Stimulated activated CD8-positive, alpha-beta memory T cell treated with anti-CD3 and anti-CD28 coated beads, Interleukin-2, amount 100 ng/mL, for 48 hours (primary cell): Measurements from ENCODE around the gene ITGA8.
"Not testable (repeated sequence)": the region's sequence is repeated elsewhere in the genome, so short reads cannot be mapped to it uniquely, and the experiment has no call there.

ENCODE experiments used
- DNase-seq, 2 donors: peaks; one replicate each; pipeline ENCODE4 v3.0.0-alpha.2; 2020; ENCODE audit warnings: low read depth in 2 of 2

The ITGA8 gene

GRCh38 chr10:15684768-15685167 is 35.0 kb downstream of the ITGA8 start:
- no peak for DNase-seq

- DNase-seq: no peak
Observed at GRCh38 chr10:15681076-15681475, 38.6 kb downstream of the ITGA8 start.

- DNase-seq: no peak
Observed at GRCh38 chr10:15678851-15679250, 40.9 kb downstream of the ITGA8 start.

DNA sequence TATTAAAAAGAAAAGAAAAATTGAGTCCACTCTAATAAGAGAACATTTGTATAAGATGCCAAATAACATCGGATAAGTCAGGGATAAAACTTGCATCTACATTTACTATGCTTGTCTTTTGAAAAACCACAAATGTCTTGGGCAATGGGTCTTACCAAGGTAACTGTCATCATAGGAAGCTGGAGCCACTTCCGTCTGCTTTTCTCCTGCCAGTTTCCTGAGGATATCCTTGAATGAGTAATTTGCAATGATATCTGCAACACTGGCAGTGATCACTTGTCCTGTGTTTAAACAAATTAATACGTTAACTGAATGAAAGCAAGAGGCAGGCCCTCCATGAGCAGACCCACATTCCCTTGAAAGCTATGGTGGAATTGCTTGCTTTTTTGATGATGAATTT is 47.3 kb downstream of the ITGA8 start:
- no peak for DNase-seq

DNA sequence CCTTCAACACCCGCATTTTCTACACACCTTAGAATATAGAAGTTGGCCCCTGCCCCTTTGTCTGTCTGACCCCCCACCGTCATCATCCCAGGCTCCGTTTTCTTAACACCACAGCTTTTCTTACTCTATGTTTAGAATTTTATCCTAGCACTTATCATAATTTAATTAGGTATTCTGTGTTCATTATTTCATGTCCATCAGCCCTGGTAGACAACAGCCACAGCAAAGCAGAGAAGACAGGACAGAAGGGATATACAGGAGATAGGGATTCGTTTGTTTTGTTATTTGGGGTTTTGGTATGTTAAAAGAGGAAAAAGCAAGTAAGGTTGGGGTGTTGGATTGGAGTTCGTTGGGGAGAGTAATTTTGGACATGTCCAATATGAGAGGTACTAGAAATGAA is 48.8 kb downstream of the ITGA8 start:
- DNase-seq: no peak

GRCh38 chr10:15661574-15661973 is 58.1 kb downstream of the ITGA8 start:
- no peak for DNase-seq

DNA sequence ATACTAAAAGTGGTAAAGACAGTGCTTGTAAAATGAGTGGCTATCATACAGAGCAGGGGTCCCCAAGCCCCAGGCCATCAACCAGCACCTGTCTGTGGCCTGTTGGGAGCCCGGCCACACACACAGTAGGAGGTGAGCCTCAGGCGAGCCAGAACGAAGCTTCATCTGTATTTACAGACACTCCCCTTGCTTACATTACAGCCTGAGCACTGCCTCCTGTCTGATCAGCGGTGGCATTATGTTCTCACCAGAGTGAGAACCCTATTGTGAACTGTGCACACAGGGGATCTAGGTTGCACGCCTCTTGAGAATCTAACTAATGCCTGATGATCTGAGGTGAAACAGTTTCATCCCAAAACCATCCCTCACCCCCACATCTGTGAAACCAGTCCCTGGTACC is 58.7 kb downstream of the ITGA8 start:
- DNase-seq: no peak

DNA sequence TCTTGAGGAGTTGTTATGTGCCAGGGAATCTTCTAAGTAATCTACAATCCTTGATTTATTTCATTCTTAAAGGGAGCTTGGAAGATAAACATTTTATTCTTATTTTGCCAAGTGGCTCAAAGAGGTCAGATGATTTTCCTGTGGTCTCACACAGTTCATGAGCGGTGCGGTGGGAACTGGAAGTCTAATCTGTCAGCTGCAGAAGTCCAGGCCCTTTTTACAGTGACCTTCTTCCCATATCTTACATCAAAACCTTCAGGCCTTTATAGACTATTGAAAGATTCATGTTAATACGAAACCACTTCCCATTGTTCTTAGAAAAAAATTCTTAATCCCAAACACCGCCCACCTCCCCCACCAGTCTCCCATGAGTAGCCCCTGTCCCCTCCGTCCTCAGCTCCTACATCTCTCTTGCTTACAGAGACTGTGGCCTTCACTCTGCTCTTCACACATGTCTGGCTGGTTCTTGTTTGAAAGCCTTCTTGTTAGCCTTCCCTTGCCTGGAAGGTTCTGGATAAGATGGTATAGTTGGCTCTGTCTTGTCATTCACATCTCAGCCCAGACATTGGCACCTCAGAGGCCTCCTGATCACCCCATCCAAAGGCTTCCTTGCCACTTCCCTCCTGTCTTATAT is 61.5 kb downstream of the ITGA8 start:
- DNase-seq: no peak

GRCh38 chr10:15652757-15653156 is 67.0 kb downstream of the ITGA8 start:
- no peak for DNase-seq

- no peak for DNase-seq
Observed at GRCh38 chr10:15652117-15652516, 67.6 kb downstream of the ITGA8 start.

DNA sequence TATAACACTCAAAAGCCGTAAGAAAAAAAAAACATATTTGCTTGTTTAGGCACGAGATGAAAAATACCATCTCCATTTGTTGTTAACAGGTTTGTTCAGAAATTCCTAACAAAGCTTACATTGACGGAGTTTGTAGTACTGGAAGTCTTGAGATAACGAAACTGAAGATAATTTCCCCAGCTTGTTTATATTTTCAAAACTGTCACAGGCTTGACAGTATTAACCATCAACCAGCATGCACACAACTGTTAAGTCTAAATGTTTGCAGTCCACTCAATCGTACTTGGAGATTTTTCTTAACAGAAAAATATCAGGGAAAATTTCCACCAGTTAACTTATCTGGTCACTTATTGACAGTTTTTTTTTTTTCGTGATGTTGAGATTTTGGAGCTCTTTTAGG is 68.5 kb downstream of the ITGA8 start:
- no peak for DNase-seq

DNA sequence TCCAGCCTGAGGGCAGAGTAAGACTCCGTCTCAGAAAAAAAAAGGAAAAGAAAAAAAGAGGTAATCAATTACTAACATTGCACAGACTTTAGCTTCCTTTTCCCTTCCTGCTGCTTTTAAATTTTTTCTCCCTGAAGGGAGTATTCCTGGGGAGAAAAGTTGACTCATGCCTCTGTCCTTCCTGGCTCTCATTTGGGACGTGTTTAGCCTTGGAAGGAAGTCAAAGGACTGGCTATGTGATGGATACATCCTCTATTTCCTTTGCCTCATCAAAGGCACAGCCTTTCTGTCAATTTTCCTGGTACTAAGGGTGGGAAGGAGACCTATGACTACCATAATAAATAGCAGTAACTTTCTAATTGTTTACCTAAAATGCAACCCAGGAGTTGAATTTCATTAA is 77.6 kb downstream of the ITGA8 start:
- no peak for DNase-seq

- no peak for DNase-seq
Observed at GRCh38 chr10:15640536-15641085, 79.1 kb downstream of the ITGA8 start.

DNA sequence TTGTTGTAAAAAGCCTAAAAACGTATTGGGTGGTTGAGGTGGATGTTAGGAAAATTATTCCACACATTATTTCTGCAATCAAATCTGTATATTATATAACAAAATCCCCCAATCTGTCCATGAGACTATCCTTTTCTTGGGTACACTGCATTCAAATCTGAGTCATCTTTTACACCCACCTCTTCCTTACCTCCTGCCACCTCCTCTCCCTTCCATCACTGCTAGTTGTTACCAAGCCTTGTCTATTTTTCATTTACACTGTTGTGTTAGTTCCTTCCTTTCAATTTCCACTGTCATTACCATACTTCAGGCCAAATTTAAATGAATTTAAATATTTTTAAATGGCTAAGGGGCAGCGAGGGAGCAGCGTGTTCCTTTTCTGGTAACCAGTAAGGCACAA is 83.3 kb downstream of the ITGA8 start:
- no peak for DNase-seq

DNA sequence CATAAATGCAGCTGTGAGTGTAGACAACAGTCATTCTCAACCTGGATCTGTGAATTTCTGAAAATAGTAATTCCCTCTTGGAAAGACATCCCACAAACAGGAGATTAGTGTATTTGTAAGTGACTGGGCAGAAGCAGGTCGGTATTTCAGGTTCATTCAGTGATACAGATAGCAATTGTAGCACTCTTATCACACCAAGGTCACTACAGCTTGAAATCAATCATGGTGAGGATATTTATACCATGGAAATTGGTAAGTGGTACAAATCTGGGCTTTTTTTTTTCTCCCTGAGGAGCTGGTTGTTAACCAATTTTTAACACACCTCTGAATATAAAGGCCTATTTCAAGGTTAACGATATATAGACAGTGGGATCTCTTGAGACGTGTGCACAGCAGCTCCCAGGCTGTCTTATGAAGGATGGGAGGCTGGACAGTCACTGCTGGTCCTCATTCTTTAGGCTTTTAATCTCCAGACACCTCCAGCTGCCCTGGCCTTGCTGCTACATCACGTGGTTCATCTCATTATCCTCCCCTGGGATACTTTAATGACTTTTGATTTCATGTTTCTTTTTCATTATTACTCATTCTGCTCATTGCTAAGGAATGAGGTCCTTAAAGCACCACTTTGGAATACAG is 87.1 kb downstream of the ITGA8 start:
- DNase-seq: no peak

GRCh38 chr10:15631205-15631604 is 88.5 kb downstream of the ITGA8 start:
- not testable (repeated sequence) for DNase-seq

DNA sequence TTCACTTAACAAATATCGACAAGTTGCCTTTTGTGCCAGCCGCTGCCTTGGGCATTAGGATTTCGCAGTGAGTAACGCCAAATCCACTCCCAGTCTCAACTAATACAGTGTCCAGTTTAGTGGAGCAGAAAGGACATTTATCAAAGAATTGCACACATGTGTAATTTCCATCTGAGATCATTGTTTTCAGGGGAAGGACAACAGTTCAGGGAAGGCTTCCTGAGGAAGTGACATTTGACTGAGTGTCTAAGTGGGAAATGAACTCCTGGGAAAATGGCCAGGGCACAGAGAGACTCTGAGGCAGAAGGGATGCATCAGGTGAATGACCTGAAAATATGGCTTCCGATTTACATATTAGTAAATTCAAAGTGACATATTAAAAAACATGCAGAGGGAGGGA is 89.4 kb downstream of the ITGA8 start:
- no peak for DNase-seq

- no peak for DNase-seq
Observed at GRCh38 chr10:15627617-15628196, 92.0 kb downstream of the ITGA8 start.

DNA sequence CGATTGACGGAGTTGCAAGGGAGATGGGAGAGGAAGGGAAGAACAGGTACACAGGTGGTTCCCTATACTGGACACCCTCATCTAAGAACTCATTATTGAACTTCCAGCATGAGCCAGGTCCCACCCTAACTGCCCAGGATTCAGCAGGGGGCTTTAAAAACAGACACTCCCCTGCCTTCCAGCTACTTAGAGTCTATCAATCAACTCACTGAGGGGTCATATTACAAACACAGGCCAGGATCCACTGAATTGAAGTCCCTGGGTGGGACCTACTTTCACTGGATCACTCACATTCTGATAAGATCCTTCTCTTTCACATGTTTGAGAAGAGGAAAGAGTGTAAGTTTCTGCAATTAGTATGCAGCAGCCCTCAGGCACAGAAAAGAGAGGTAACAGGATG is 92.8 kb downstream of the ITGA8 start:
- no peak for DNase-seq

DNA sequence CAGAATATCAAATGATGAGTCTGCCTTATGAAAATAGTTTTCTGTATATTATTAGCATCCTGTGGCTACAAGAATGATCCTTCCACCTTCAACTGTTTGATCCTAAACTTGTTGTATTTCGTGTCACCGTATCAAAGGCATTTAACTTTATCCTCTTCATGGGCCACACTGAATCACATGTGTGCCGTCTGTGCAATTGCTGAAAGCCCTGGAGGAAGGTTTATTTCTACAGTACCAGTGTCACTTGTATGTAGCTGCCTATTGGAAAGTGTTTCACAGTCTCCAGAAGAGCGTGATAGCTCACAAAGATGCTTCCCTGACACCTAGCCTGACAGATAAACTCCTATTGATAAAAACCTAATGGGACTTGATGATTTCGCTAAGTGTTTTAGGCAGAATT is 94.5 kb downstream of the ITGA8 start:
- no peak for DNase-seq

DNA sequence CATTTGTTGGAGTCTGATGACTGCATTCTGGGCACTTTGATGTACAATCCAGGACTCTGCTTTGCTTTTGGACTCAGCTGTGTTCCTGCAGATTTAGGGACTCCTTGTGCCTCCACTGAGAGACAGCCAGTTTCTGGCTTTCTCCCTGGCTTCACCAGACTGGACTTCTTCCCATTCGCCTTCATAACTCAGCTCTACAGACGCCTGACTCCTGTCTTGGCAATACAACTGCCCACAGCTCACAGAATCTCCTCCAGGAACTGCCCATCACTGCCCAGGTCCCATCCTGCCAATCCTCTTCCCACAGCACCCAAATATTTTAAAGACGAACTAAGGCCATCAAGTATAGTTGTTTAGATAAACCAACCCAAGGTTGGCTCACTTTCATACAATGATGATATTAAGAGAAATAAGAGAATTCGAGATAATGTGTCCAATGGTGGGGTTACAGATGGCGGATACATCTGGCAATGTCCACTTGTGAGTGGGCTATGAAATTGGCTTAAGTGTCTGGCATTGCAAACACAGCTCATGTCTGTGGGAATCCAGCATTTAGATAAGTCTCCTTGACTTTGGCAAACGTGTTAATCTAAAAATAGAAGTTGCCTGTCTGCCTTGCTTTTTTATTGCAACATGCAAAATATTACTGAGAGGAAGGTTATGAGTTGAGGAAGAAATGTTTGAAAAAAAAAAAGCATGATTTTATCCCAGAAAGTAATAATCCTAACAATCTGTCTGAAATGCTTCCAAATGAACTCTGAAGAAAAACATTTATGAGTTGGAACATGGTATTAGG is 95.1 kb downstream of the ITGA8 start:
- DNase-seq: no peak

DNA sequence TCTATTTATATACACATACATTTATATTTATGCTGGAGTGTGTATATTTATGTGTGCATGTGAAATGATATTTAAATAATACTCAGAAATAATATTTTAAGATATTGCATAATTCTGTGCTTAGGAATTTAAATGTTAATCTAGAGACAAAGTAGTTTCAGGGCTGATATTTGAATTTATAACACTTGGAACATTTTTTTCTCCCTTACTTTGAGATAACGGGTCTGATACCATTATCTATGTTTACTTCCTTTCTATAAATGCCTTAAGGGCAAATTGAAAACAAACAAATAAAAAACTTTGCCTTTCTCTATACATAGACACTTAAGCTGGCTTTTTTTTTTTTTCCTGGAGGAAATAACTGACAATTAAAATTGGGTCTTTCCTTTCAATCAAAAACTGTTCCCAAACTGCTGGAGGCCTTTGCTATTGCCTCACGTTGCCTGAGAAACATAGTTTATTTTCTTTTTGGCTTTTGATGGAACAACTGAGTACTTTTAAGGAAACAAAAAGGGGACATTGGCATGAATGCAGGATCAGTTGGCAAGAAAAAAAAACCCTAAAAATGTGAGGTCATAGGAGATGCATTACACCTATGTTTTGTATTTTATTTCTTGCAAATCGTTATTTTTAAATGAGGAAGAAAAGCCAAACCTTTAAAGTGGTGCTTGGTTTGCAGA is 98.7 kb downstream of the ITGA8 start:
- no peak for DNase-seq
